Skeletal muscle satellite cell (primary cell): ENCODE results near the gene HOXD8.

Source experiments
- H3K27me3 ChIP-seq: 2 replicates; pipeline ENCODE4 v1.7.0; 2013; ENCODE audit warnings: low read length; ENCODE audit not compliant: control insufficient read depth, insufficient read depth
- H3K36me3 ChIP-seq: 2 replicates; pipeline ENCODE4 v1.7.0; 2013; ENCODE audit warnings: mild to moderate bottlenecking, control low read depth, low read length; ENCODE audit not compliant: insufficient read depth
- H3K4me1 ChIP-seq: 2 replicates; pipeline ENCODE4 v1.7.0; 2013; ENCODE audit warnings: low read length; ENCODE audit not compliant: control insufficient read depth, insufficient read depth
- H3K4me2 ChIP-seq: 2 replicates; pipeline ENCODE4 v1.7.0; 2013; ENCODE audit warnings: mild to moderate bottlenecking, low read length
- H3K4me3 ChIP-seq: 2 replicates; pipeline ENCODE4 v1.7.0; 2013; ENCODE audit warnings: low read length
- H3K9ac ChIP-seq: 2 replicates; pipeline ENCODE4 v1.7.0; 2013; ENCODE audit warnings: mild to moderate bottlenecking, low read depth, low read length, moderate library complexity
- H3K9me3 ChIP-seq: replicated peaks from 2 replicates; pipeline ENCODE4 v1.7.0; 2013; ENCODE audit warnings: mild to moderate bottlenecking, control low read depth, low read length

Gene HOXD8

GRCh38 chr2:176173567-176174381 is 44.3 kb downstream of the HOXD8 start:
- H3K36me3 ChIP-seq: no peaks in the 10 kb centered on the region
- no peaks in the 10 kb centered on the region for H3K9me3 ChIP-seq
- peaks cover 71% of the 10 kb centered on the region for H3K27me3 ChIP-seq
- H3K9ac ChIP-seq: no peak overlapping the region
- no peaks in the 10 kb centered on the region for H3K4me1 ChIP-seq
- H3K4me3 ChIP-seq: no peak overlapping the region
- H3K4me2 ChIP-seq: no peak overlapping the region

GRCh38 chr2:176174382-176174823 is 44.9 kb downstream of the HOXD8 start:
- H3K9me3 ChIP-seq: no peaks in the 10 kb centered on the region
- H3K4me3 ChIP-seq: no peak overlapping the region
- H3K4me2 ChIP-seq: no peak overlapping the region
- H3K36me3 ChIP-seq: no peaks in the 10 kb centered on the region
- H3K9ac ChIP-seq: no peak overlapping the region
- H3K27me3 ChIP-seq: peaks cover 77% of the 10 kb centered on the region
- no peaks in the 10 kb centered on the region for H3K4me1 ChIP-seq

GRCh38 chr2:176174824-176175708 is 45.6 kb downstream of the HOXD8 start:
- peaks cover 82% of the 10 kb centered on the region for H3K27me3 ChIP-seq
- H3K9me3 ChIP-seq: no peaks in the 10 kb centered on the region
- H3K4me1 ChIP-seq: no peaks in the 10 kb centered on the region
- H3K36me3 ChIP-seq: no peaks in the 10 kb centered on the region
- no peak overlapping the region for H3K4me3 ChIP-seq
- no peak overlapping the region for H3K9ac ChIP-seq
- H3K4me2 ChIP-seq: no peak overlapping the region

- H3K27me3 ChIP-seq: peaks cover 80% of the 10 kb centered on the region
- H3K4me1 ChIP-seq: no peaks in the 10 kb centered on the region
- no peak overlapping the region for H3K9ac ChIP-seq
- H3K9me3 ChIP-seq: no peaks in the 10 kb centered on the region
- no peaks in the 10 kb centered on the region for H3K36me3 ChIP-seq
- H3K4me3 ChIP-seq: no peak overlapping the region
- H3K4me2 ChIP-seq: no peak overlapping the region
Measured at GRCh38 chr2:176175709-176176607, 46.5 kb downstream of the HOXD8 start.

GRCh38 chr2:176177580-176178037 is 48.1 kb downstream of the HOXD8 start:
- H3K9me3 ChIP-seq: no peaks in the 10 kb centered on the region
- peak overlapping the region; percentile 63 for H3K4me3 ChIP-seq
- peak overlapping the region; percentile 79 for H3K4me2 ChIP-seq
- no peak overlapping the region for H3K9ac ChIP-seq
- H3K4me1 ChIP-seq: no peaks in the 10 kb centered on the region
- H3K27me3 ChIP-seq: peaks cover 80% of the 10 kb centered on the region
- no peaks in the 10 kb centered on the region for H3K36me3 ChIP-seq

GRCh38 chr2:176178038-176178756 is 48.7 kb downstream of the HOXD8 start:
- Histone ChIP-seq H3K4me3 (peak overlapping the region; percentile 63), H3K9me3 (no peaks in the 10 kb centered on the region), H3K4me2 (peak overlapping the region; percentile 79), H3K36me3 (no peaks in the 10 kb centered on the region), H3K9ac (no peak overlapping the region), H3K27me3 (peaks cover 80% of the 10 kb centered on the region), H3K4me1 (no peaks in the 10 kb centered on the region)

GRCh38 chr2:176178757-176179295 is 49.3 kb downstream of the HOXD8 start:
- peak overlapping the region; percentile 63 for H3K4me3 ChIP-seq
- no peaks in the 10 kb centered on the region for H3K9me3 ChIP-seq
- no peaks in the 10 kb centered on the region for H3K36me3 ChIP-seq
- no peak overlapping the region for H3K9ac ChIP-seq
- peaks cover 75% of the 10 kb centered on the region for H3K27me3 ChIP-seq
- peak overlapping the region; percentile 79 for H3K4me2 ChIP-seq
- H3K4me1 ChIP-seq: no peaks in the 10 kb centered on the region

GRCh38 chr2:176181551-176181950 is 52.0 kb downstream of the HOXD8 start:
- H3K4me3 ChIP-seq: no peak overlapping the region
- H3K4me1 ChIP-seq: no peaks in the 10 kb centered on the region
- H3K9me3 ChIP-seq: no peaks in the 10 kb centered on the region
- no peaks in the 10 kb centered on the region for H3K36me3 ChIP-seq
- peaks cover 63% of the 10 kb centered on the region for H3K27me3 ChIP-seq
- H3K4me2 ChIP-seq: no peak overlapping the region
- H3K9ac ChIP-seq: no peak overlapping the region
